SK-N-SH (cell line): ENCODE measurements around the gene OTUD5. TPM values are rescaled to one million over a fixed set of nuclear protein-coding genes. Genes with fewer than 3 reads are reported as not detected.

Experiments
- CTCF ChIA-PET: fragments of 300-600, 350-600 bp; formaldehyde crosslinking; extraction: SDS; loops from one replicate; lab custom pipeline; 2021; lab: Yijun Ruan, JAX
- POLR2A ChIA-PET: fragments of 350-600 bp; sonication (Branson Sonifier 250); formaldehyde crosslinking; extraction: SDS; loops from one replicate; lab custom pipeline; 2020; ENCODE audit warnings: antibody characterized with exemption, inconsistent platforms; lab: Yijun Ruan, JAX
- DNase-seq: peaks from one replicate; pipeline ENCODE4 v3.0.0; 2012
- H2AFZ ChIP-seq: fragments of 200-600 bp; sonication (generic); 2 replicates; pipeline ENCODE4 v1.8.1; 2016; ENCODE audit warnings: antibody characterized with exemption, mild to moderate bottlenecking, low read depth
- H3F3A ChIP-seq: fragments of 200-600 bp; sonication (generic); replicated peaks from 2 replicates; pipeline ENCODE3; 2016; ENCODE audit warnings: antibody characterized with exemption, mild to moderate bottlenecking; ENCODE audit not compliant: insufficient read depth
- H3K27ac ChIP-seq, 2 experiments: fragments of 200-500 bp in 1 of 2; fragments of 200-600 bp in 1 of 2; sonication (Bioruptor generic) in 1 of 2; sonication (generic), shearing (Covaris generic) in 1 of 2; 2 replicates each; pipeline versions ENCODE4 v1.5.1 to v1.6.1; 2014 to 2016; ENCODE audit warnings: low read depth in 2 of 2, inconsistent platforms in 1 of 2, low read length in 1 of 2, mild to moderate bottlenecking in 1 of 2, mixed read lengths in 1 of 2
- H3K27me3 ChIP-seq: fragments of 200-600 bp; sonication (generic), shearing (Covaris generic); 2 replicates; pipeline ENCODE4 v1.6.1; 2016; ENCODE audit warnings: mixed run types; ENCODE audit not compliant: insufficient read depth
- H3K36me3 ChIP-seq, 2 experiments: fragments of 200-500 bp in 1 of 2; fragments of 200-600 bp in 1 of 2; sonication (Bioruptor generic) in 1 of 2; sonication (generic) in 1 of 2; replicated peaks in 1 of 2; 2 replicates each; pipeline versions ENCODE3 to v1.5.1; 2014 to 2016; ENCODE audit warnings: low read length in 1 of 2, mild to moderate bottlenecking in 1 of 2; ENCODE audit not compliant: insufficient read depth in 2 of 2, control insufficient read depth in 1 of 2
- H3K4me1 ChIP-seq, 2 experiments: fragments of 200-500 bp in 1 of 2; fragments of 200-600 bp in 1 of 2; sonication (Bioruptor generic) in 1 of 2; sonication (generic), shearing (Covaris generic) in 1 of 2; 2 replicates each; pipeline versions ENCODE4 v1.5.1 to v1.6.1; 2014 to 2016; ENCODE audit warnings: low read depth in 1 of 2, low read length in 1 of 2, mixed run types in 1 of 2; ENCODE audit not compliant: insufficient read depth in 2 of 2, control insufficient read depth in 1 of 2
- H3K4me2 ChIP-seq: fragments of 200-600 bp; sonication (generic), shearing (Covaris generic); 2 replicates; pipeline ENCODE4 v1.6.1; 2017; ENCODE audit warnings: mixed run types
- H3K4me3 ChIP-seq, 2 experiments: fragments of 200-500 bp in 1 of 2; fragments of 200-600 bp in 1 of 2; sonication (Bioruptor generic) in 1 of 2; sonication (generic), shearing (Covaris generic) in 1 of 2; 2 replicates each; pipeline versions ENCODE4 v1.5.1 to v1.8.1; 2014 to 2016; ENCODE audit warnings: low read depth in 2 of 2, inconsistent platforms in 1 of 2, low read length in 1 of 2, mild to moderate bottlenecking in 1 of 2, mixed read lengths in 1 of 2, moderate library complexity in 1 of 2
- H3K79me2 ChIP-seq: fragments of 200-600 bp; sonication (generic); 2 replicates; pipeline ENCODE4 v1.8.1; 2017; ENCODE audit warnings: mild to moderate bottlenecking; ENCODE audit not compliant: insufficient read depth
- H3K9ac ChIP-seq: fragments of 200-600 bp; sonication (generic); 2 replicates; pipeline ENCODE4 v1.6.1; 2017; ENCODE audit warnings: mixed run types
- H3K9me2 ChIP-seq: fragments of 200-600 bp; sonication (generic); 2 replicates; pipeline ENCODE4 v1.6.1; 2017; ENCODE audit warnings: mixed run types
- H3K9me3 ChIP-seq: fragments of 200-600 bp; sonication (generic); 2 replicates; pipeline ENCODE4 v1.6.1; 2017; ENCODE audit warnings: mixed run types, mild to moderate bottlenecking, moderate library complexity
- H4K20me1 ChIP-seq: fragments of 200-600 bp; sonication (generic); 2 replicates; pipeline ENCODE4 v1.6.1; 2017; ENCODE audit warnings: mild to moderate bottlenecking, mixed run types; ENCODE audit not compliant: insufficient read depth
- ELF1 ChIP-seq: IDR thresholded peaks from 2 replicates; pipeline ENCODE4 v1.4.0; 2012
- FOXJ3 ChIP-seq: sonication (generic); formaldehyde crosslinking; IDR thresholded peaks from 2 replicates; pipeline ENCODE4 v1.5.1; 2020; ENCODE audit warnings: mild to moderate bottlenecking, missing genetic modification reagents
- FOXM1 ChIP-seq: IDR thresholded peaks from 2 replicates; pipeline ENCODE4 v1.4.0; 2012; ENCODE audit warnings: low read depth, mild to moderate bottlenecking
- GABPA ChIP-seq: IDR thresholded peaks from 2 replicates; pipeline ENCODE4 v1.4.0; 2012; ENCODE audit warnings: low read depth, mild to moderate bottlenecking
- GATA2 ChIP-seq: sonication (generic); formaldehyde crosslinking; IDR thresholded peaks from 2 replicates; pipeline ENCODE4 v1.5.0; 2020; ENCODE audit warnings: mild to moderate bottlenecking, missing genetic modification reagents
- NRF1 ChIP-seq: IDR thresholded peaks from 2 replicates; pipeline ENCODE4 v1.6.1; 2012; ENCODE audit warnings: low read depth, mild to moderate bottlenecking, low read length
- PBX3 ChIP-seq: IDR thresholded peaks from 2 replicates; pipeline ENCODE4; 2012
- REST ChIP-seq: IDR thresholded peaks from 2 replicates; pipeline ENCODE4 v1.6.1; 2012; ENCODE audit warnings: mild to moderate bottlenecking, low read depth, low read length, moderate library complexity
- RFX5 ChIP-seq: IDR thresholded peaks from 2 replicates; pipeline ENCODE4 v1.6.1; 2012; ENCODE audit warnings: mild to moderate bottlenecking, improper control_type of control experiment, low read length
- SMC3 ChIP-seq: IDR thresholded peaks from 2 replicates; pipeline ENCODE4 v1.6.1; 2012; ENCODE audit warnings: low read depth, low read length, improper control_type of control experiment
- TAF1 ChIP-seq: IDR thresholded peaks from 2 replicates; pipeline ENCODE4 v1.6.1; 2012; ENCODE audit warnings: low read depth, mild to moderate bottlenecking, low read length, moderate library complexity, borderline replicate concordance
- YY1 ChIP-seq: IDR thresholded peaks from 2 replicates; pipeline ENCODE4 v1.4.0; 2012; ENCODE audit warnings: low read depth, mild to moderate bottlenecking
- ZBTB33 ChIP-seq: IDR thresholded peaks from 2 replicates; pipeline ENCODE4 v1.4.0; 2012; ENCODE audit warnings: low read depth, borderline replicate concordance
- WGBS: methylation state at CpG from one replicate; pipeline ENCODE4 v1.1.6; 2017; ENCODE audit warnings: low lambda C conversion rate; 5-methylcytosine and 5-hydroxymethylcytosine counted together
- polyA plus RNA-seq, 3 experiments: library from polyadenylated mRNA; depleted of rRNA; stranded (reverse); fragments of >200 nt; gene quantifications; 2 replicates each; pipeline ENCODE4 v1.2.3, GENCODE V29; 2012
- TF ChIP-seq, protein P1 (sequence below): fragments of 200-600 bp; sonication (generic); IDR thresholded peaks from 2 replicates; pipeline ENCODE4 v1.6.1; 2017; ENCODE audit warnings: antibody characterized with exemption, mild to moderate bottlenecking, moderate library complexity

Gene OTUD5
- polyA plus RNA-seq, 1 of the 3 experiments (the other 2 are of a cell fraction): 90.4 TPM

GRCh38 chrX:49001521-49002090 is 44.2 kb upstream of the OTUD5 start:
- ChIA-PET POLR2A (interaction anchor here (0.7 to 1.2 kb wide), 6 partner anchors 11 to 403 kb away, joined by 3 to 5 read pairs (median 4); partner anchors contain the start of genes PQBP1, TFE3 and TIMM17B), CTCF (interaction anchor here (0.6 to 1.0 kb wide), 2 partner anchors 29 to 319 kb away, joined by 3 to 10 read pairs; partner anchors contain the start of gene KCND1)
- no peaks in the 10 kb centered on the region for H3K9me3 ChIP-seq
- no peaks in the 10 kb centered on the region for H3K27me3 ChIP-seq
- H4K20me1 ChIP-seq: no peaks in the 10 kb centered on the region
- H3K9me2 ChIP-seq: no peaks in the 10 kb centered on the region
- TF ChIP-seq NRF1 (no peak), TAF1 (no peak), GATA2 (no peak), FOXM1 (no peak), REST (no peak), GABPA (no peak), PBX3 (no peak), ELF1 (no peak), YY1 (no peak), SMC3 (no peak), FOXJ3 (CRISPR knock-in tag) (no peak), RFX5 (no peak), ZBTB33 (no peak)
- TF ChIP-seq, protein P1, sequence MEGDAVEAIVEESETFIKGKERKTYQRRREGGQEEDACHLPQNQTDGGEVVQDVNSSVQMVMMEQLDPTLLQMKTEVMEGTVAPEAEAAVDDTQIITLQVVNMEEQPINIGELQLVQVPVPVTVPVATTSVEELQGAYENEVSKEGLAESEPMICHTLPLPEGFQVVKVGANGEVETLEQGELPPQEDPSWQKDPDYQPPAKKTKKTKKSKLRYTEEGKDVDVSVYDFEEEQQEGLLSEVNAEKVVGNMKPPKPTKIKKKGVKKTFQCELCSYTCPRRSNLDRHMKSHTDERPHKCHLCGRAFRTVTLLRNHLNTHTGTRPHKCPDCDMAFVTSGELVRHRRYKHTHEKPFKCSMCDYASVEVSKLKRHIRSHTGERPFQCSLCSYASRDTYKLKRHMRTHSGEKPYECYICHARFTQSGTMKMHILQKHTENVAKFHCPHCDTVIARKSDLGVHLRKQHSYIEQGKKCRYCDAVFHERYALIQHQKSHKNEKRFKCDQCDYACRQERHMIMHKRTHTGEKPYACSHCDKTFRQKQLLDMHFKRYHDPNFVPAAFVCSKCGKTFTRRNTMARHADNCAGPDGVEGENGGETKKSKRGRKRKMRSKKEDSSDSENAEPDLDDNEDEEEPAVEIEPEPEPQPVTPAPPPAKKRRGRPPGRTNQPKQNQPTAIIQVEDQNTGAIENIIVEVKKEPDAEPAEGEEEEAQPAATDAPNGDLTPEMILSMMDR: no peak
- peaks cover 17% of the 10 kb centered on the region; the same call in 1 of the 2 replicates for H3K79me2 ChIP-seq
- H3K9ac ChIP-seq: peak overlapping the region; percentile 90
- H3K4me1 ChIP-seq: peaks cover 0 to 8% of the 10 kb centered on the region in 2 experiments; a peak in 2 of 4 replicates
- peak overlapping the region; percentile 83 for H3K4me2 ChIP-seq
- peak; percentile 65 for DNase-seq
- 7% methylated on average over 17 of the region's 17 CpGs for WGBS
- H3K36me3 ChIP-seq: peaks cover 16 to 26% of the 10 kb centered on the region in 2 experiments
- H3F3A ChIP-seq: peaks cover 4% of the 10 kb centered on the region
- H2AFZ ChIP-seq: peak overlapping the region; percentile 98
- H3K27ac ChIP-seq: peak overlapping the region; percentile 84 to 90
- peak overlapping the region; percentile 75 to 80 for H3K4me3 ChIP-seq
